AG04449 (cell line): ENCODE data around the gene FAM161A.
"Not testable (repeated sequence)": the region's sequence is repeated elsewhere in the genome, so short reads cannot be mapped to it uniquely, and the experiment has no call there.

Experiments
- CTCF ChIA-PET: fragments of 350-600 bp; formaldehyde crosslinking; extraction: SDS; loops from one replicate; lab custom pipeline; 2021; ENCODE audit warnings: antibody characterized with exemption; lab: Yijun Ruan, JAX
- POLR2A ChIA-PET: fragments of 400-600, 350-600 bp; formaldehyde crosslinking; extraction: SDS; loops from one replicate; lab custom pipeline; 2020; ENCODE audit warnings: antibody characterized with exemption, inconsistent platforms; lab: Yijun Ruan, JAX
- DNase-seq: peaks from one replicate; pipeline ENCODE4 v3.0.0-alpha.2; 2010; ENCODE audit warnings: low read depth, low spot score
- H3K4me3 ChIP-seq: 2 replicates; pipeline ENCODE4 v1.5.1; 2011; ENCODE audit warnings: low read depth, mild to moderate bottlenecking, control low read depth, low read length
- CTCF ChIP-seq: IDR thresholded peaks from one replicate; pipeline ENCODE4 v1.5.1; 2011; ENCODE audit warnings: mild to moderate bottlenecking, moderate library complexity, low read length, control low read depth, inconsistent platforms; ENCODE audit not compliant: insufficient read depth; ENCODE audit errors: missing control alignments

FAM161A gene

GRCh38 chr2:61885896-61886603, 32.2 kb upstream of the FAM161A start:
- CTCF ChIA-PET, result no interaction called here
- POLR2A ChIA-PET, result no interaction called here

GRCh38 chr2:61882850-61883249, 29.0 kb upstream of the FAM161A start:
- CTCF ChIA-PET, result no interaction called here
- POLR2A ChIA-PET, result interaction anchor here (0.5 to 0.7 kb wide), 2 partner anchors 12 to 27 kb away, joined by 3 to 5 read pairs; no protein-coding TSS in a partner anchor
- H3K4me3 ChIP-seq, result no peak overlapping the region
- no peak for TF ChIP-seq CTCF
- no peak for DNase-seq

More at GRCh38 chr2:61885896-61886603, 32.2 kb upstream of the FAM161A start:
- no peak for TF ChIP-seq CTCF
- H3K4me3 ChIP-seq, result peak overlapping the region; percentile 87
- no peak for DNase-seq

DNA sequence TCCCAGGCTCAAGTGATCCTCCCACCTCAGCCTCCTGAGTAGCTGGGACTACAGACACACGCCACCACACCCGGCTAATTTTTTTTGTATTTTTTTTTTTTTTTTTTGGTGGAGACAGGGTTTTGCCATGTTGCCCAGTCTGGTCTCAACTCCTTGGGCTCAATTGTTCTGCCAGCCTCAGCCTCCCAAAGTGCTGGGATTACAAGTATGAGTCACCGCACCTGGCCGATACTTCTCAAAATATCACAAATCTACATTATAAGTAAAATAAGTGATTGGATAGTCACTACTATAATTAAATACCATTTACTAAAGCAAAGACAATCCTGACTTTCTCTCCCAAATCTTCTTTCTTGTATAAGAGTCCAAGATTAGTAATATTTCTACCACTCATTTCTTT, 25.5 kb upstream of the FAM161A start:
- CTCF ChIA-PET, H3K4me3 ChIP-seq, DNase-seq, POLR2A ChIA-PET: not testable (repeated sequence)

GRCh38 chr2:61878761-61879160, 24.9 kb upstream of the FAM161A start:
- POLR2A ChIA-PET, result no interaction called here
- no peak overlapping the region for H3K4me3 ChIP-seq
- CTCF ChIA-PET, result no interaction called here
- no peak for TF ChIP-seq CTCF
- DNase-seq, result no peak

DNA sequence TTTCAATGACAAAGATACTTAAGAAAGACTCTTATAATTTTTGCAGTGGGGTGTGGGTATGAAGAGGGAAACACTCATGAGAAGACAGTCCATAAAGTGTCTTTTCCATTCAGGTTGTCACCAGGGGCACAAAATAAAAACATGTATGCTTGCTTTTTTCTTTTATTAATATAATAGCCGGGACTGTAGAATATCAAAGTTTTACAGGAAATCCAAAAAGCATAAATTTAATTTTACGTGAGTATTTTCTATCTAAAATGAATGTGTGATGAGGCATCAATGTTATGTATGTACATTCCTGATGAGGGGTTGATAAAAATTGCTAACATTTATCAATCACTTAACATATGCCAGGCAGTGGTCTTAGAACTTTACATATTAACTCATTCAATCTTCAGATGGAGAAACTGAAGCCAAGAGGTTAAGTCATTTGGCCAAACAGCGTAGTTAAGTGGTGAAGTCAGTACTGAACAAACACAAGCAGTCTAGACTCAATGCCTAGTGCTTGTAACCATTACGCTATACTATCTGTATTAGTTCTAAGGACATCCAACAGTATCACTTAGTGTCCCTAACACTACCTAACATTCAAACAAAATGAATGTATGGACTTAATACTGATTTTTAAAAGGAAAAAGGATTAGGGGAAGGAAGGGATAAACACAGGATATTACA, 23.8 kb upstream of the FAM161A start:
- ChIA-PET POLR2A (interaction anchor here (0.5 kb wide), 1 partner anchor 1007 kb away, joined by 3 read pairs; no protein-coding TSS in a partner anchor), CTCF (no interaction called here)
- no peak for DNase-seq
- no peak for TF ChIP-seq CTCF
- H3K4me3 ChIP-seq, result no peak overlapping the region

- no peak for TF ChIP-seq CTCF
- ChIA-PET POLR2A (no interaction called here), CTCF (no interaction called here)
- no peak for DNase-seq
- no peak overlapping the region for H3K4me3 ChIP-seq
Measured at GRCh38 chr2:61876400-61876799, 22.5 kb upstream of the FAM161A start.

GRCh38 chr2:61866482-61867089, 12.7 kb upstream of the FAM161A start:
- H3K4me3 ChIP-seq, POLR2A ChIA-PET, DNase-seq: not testable (repeated sequence)
- CTCF ChIA-PET, result interaction anchor here (0.6 kb wide), 1 partner anchor 270 kb away, joined by 3 read pairs; no protein-coding TSS in a partner anchor
